Muscle layer of duodenum (tissue), 2 donors: Measurements from ENCODE around the gene RUVBL2.
"Not testable (repeated sequence)": the region's sequence is repeated elsewhere in the genome, so short reads cannot be mapped to it uniquely, and the experiment has no call there.

Experiments
- H3K27ac ChIP-seq: one replicate; pipeline ENCODE4 v1.7.0; 2013; ENCODE audit warnings: mild to moderate bottlenecking, low read length
- H3K27me3 ChIP-seq: one replicate; pipeline ENCODE4 v1.7.0; 2013; ENCODE audit warnings: low read depth, mild to moderate bottlenecking, control low read depth, low read length
- H3K36me3 ChIP-seq, 2 donors: one replicate each; pipeline ENCODE4 v1.7.0; 2013; ENCODE audit warnings: low read length in 2 of 2, control low read depth in 1 of 2, mild to moderate bottlenecking in 1 of 2; ENCODE audit not compliant: insufficient read depth in 2 of 2, control insufficient read depth in 1 of 2
- H3K4me1 ChIP-seq, 2 donors: one replicate each; pipeline ENCODE4 v1.7.0; 2013; ENCODE audit warnings: low read length in 2 of 2, mild to moderate bottlenecking in 2 of 2, control low read depth in 1 of 2, moderate library complexity in 1 of 2; ENCODE audit not compliant: insufficient read depth in 2 of 2, control insufficient read depth in 1 of 2
- H3K4me3 ChIP-seq, 2 donors: one replicate each; pipeline ENCODE4 v1.7.0; 2013; ENCODE audit warnings: low read length in 2 of 2, low read depth in 1 of 2, mild to moderate bottlenecking in 1 of 2
- H3K9me3 ChIP-seq, 2 donors: one replicate each; pipeline ENCODE4 v1.7.0; 2013; ENCODE audit warnings: low read length in 2 of 2, control low read depth in 1 of 2, mild to moderate bottlenecking in 1 of 2; ENCODE audit not compliant: control insufficient read depth in 1 of 2
- donor health status: healthy.

RUVBL2 gene

DNA sequence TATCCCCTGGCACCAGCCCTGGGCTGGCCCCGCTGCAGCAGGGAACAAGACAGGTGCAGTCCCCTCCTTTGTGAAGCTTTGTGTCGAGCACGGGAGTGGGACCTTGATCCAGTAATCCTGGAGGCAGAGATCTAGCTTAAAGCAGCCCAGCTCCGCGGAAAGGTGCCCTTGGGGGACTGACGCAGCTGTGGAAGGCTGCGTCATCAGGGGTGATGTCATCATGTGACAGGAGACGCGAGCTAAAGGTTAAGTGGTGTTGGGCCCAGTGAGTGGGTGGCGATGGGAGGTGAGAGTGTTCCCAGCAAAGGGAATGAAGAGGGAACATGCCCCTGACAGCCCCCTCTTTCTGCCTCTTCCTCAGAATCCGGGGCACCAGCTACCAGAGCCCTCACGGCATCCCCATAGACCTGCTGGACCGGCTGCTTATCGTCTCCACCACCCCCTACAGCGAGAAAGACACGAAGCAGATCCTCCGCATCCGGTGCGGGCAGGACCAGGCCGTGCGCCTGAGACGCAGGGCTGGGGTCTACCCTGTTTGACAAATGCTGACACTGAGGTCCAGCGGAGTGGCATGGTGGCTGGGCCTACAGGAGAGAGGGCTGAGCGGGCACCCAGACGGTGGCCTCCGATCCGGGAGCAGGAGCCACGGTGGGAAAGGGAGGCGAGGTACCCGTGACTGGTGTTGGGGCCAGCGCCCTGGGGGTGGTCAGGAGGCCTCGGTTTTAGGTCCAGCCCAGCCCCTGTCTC, 20.6 kb downstream of the RUVBL2 start:
- Histone ChIP-seq H3K9me3 (no peaks in the 10 kb centered on the region), H3K36me3 (peaks cover 14 to 61% of the 10 kb centered on the region in 2 donors), H3K27me3 (no peaks in the 10 kb centered on the region), H3K4me3 (no peak overlapping the region), H3K27ac (no peak overlapping the region), H3K4me1 (peaks cover 0 to 17% of the 10 kb centered on the region in 2 donors)

GRCh38 chr19:49014870-49015255, 21.2 kb downstream of the RUVBL2 start:
- Histone ChIP-seq H3K36me3 (peaks cover 14 to 56% of the 10 kb centered on the region in 2 donors), H3K9me3 (no peaks in the 10 kb centered on the region)

DNA sequence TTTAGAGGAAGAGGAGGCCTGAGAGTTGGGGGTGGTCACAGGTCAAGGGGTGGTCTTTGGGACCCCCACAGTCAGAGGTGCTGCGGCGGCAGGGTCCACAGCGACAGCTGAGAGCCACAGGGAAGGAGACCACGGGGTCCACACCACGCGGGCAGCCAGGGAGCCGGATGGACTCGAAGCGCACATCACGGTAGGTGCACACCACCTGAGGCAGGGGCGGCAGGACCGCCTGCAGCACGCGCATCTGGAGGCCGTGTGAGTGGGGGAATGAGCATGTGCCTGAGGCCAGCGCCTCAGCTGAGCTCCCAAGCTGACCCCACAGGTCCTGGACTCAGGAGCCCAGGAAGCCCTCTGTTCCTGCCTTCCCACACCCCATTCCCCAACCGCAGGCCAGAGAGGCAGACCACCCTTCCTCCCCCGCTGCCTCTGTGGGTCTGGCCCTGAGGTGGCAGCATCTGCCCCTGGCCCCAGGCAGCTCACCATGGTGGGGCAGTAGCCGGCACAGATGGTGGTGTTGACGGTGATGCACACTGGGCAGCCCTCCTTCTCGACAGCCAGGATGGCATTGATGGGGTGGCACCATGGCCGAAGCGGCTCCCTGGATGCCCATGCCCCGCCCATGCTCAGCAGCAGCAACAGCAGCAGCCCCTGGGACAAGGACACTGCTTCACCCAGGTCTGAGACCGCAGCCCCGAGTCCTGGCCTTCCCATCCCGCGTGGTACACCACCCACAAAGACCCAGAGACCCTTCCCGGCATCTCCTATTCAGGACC, 22.6 kb downstream of the RUVBL2 start:
- H3K27ac ChIP-seq, result no peak overlapping the region

More at GRCh38 chr19:49014870-49015255, 21.2 kb downstream of the RUVBL2 start:
- Histone ChIP-seq H3K4me3 (no peak overlapping the region), H3K4me1 (peaks cover 0 to 22% of the 10 kb centered on the region in 2 donors), H3K27me3 (no peaks in the 10 kb centered on the region), H3K27ac (no peak overlapping the region)

GRCh38 chr19:49017041-49017665, 23.5 kb downstream of the RUVBL2 start, which contains the start of gene LHB:
LHB (minus strand) TSS chr19:49017091; CDS start chr19:49017081, 10 bp downstream.
- no peak within 1 kb of the TSS for H3K27ac ChIP-seq
- peaks cover 6 to 33% of the 10 kb centered on the region in 2 donors for H3K36me3 ChIP-seq
- peaks cover 0 to 22% of the 10 kb centered on the region in 2 donors for H3K4me1 ChIP-seq
- H3K9me3 ChIP-seq, result no peaks in the 10 kb centered on the region
- peaks cover 8% of the 10 kb centered on the region for H3K27me3 ChIP-seq
- H3K4me3 ChIP-seq, result peak within 1 kb of the TSS; percentile 38 to 69

More for the DNA sequence above, 22.6 kb downstream of the RUVBL2 start:
- Histone ChIP-seq H3K4me3 (no peak overlapping the region), H3K27me3 (peaks cover 8% of the 10 kb centered on the region), H3K4me1 (peaks cover 0 to 22% of the 10 kb centered on the region in 2 donors), H3K36me3 (peaks cover 13 to 42% of the 10 kb centered on the region in 2 donors), H3K9me3 (no peaks in the 10 kb centered on the region)

- Histone ChIP-seq H3K4me3 (peak overlapping the region; percentile 38 to 69), H3K27me3 (peaks cover 8% of the 10 kb centered on the region), H3K4me1 (peaks cover 0 to 22% of the 10 kb centered on the region in 2 donors), H3K9me3 (no peaks in the 10 kb centered on the region), H3K27ac (no peak overlapping the region), H3K36me3 (peaks cover 0 to 26% of the 10 kb centered on the region in 2 donors)
These were observed 24.1 kb downstream of the RUVBL2 start for GRCh38 chr19:49017666-49018351.

DNA sequence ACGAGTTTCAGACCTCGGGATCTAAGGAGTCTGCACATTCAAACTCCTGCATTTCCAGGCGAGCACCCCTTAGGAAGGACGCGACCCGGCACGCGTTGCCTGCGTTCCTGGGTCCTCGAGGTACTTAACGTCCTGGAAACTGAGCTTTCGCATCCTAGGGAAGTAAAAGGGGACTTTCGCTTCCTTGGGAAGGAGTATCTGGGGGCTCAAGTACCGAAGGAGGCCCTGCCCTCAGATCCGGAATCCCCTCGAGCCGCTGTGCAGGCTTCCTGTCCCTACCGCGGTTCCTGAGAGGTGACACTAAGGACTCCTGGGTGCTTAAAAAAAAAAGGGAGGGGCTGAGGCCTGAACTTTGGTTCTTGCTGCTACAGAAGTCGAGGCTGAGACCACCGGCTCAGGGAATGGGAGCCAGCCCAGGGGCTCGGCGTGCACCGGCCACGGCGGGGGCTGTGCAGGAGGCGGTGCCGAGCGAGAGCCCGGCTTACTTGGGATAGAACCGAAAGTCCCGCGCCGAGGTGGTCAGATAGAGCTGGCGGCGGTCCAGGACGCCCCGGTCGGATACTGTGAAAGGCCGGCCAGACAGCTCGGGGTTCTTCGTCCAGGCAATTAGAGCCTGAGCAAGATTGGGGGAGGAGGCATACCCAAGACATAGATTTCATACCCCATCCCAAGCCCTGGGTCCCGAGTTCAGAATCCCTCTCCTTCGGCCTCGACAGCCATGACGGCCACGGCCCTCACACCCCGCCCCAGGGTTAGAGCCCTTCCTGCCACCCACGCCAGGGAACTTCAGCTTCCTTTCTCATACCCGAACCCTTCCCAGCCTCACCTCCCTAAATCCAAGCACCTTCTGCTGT, 24.9 kb downstream of the RUVBL2 start:
- Histone ChIP-seq H3K4me3 (peak overlapping the region; percentile 38 to 69), H3K4me1 (peaks cover 0 to 22% of the 10 kb centered on the region in 2 donors), H3K36me3 (peaks cover 0 to 25% of the 10 kb centered on the region in 2 donors)
- H3K27me3 ChIP-seq, H3K27ac ChIP-seq, H3K9me3 ChIP-seq: not testable (repeated sequence)

DNA sequence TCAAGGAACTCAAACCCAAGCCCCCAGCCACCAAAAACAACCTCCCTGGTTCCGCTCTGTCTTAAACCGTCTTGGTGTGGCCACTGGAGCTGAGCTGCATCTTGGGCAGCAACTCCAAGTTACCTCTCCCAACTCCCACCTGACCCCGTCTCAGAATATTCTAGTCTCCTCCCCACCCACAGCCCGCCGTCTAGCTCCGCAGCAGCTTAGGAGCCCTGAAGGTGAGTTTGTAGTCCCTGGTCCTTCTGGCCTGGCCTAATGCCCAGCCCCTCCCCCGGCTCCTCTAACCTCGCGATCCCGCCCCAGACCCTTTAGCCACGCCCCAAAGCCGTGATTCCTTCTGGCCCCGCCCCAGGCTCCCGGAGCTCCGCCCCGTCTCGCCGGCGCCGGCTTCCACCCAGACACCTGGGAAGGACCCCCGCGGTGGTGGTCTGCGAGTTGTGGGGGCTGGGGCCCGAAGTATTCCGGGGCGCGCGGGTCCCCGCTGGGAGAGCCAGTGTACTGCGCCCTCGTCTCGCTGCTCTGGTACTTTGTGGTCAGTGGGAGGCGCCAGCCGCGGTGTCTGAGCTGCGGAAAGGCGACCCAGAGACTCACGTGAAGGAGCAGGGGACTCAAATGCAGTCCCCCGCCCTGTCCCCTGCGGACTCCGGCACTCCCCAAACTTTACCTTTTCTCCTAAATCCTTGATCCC, 25.7 kb downstream of the RUVBL2 start:
- H3K27me3 ChIP-seq, result peaks cover 8% of the 10 kb centered on the region
- H3K4me3 ChIP-seq, result peak overlapping the region; percentile 7 to 69
- H3K4me1 ChIP-seq, result peaks cover 0 to 22% of the 10 kb centered on the region in 2 donors
- H3K36me3 ChIP-seq, result peaks cover 0 to 21% of the 10 kb centered on the region in 2 donors
- H3K9me3 ChIP-seq, result no peaks in the 10 kb centered on the region
- H3K27ac ChIP-seq, result no peak overlapping the region

- Histone ChIP-seq H3K27ac (no peak overlapping the region), H3K36me3 (peaks cover 0 to 11% of the 10 kb centered on the region in 2 donors)
These were observed 26.7 kb downstream of the RUVBL2 start for GRCh38 chr19:49020342-49020741.

GRCh38 chr19:49020931-49021895, 27.5 kb downstream of the RUVBL2 start:
- Histone ChIP-seq H3K27me3 (peaks cover 8% of the 10 kb centered on the region), H3K36me3 (peaks cover 0 to 2% of the 10 kb centered on the region in 2 donors), H3K4me1 (peaks cover 0 to 22% of the 10 kb centered on the region in 2 donors), H3K27ac (no peak overlapping the region), H3K9me3 (no peaks in the 10 kb centered on the region), H3K4me3 (no peak overlapping the region)

More at GRCh38 chr19:49020342-49020741, 26.7 kb downstream of the RUVBL2 start:
- Histone ChIP-seq H3K27me3 (peaks cover 8% of the 10 kb centered on the region), H3K9me3 (no peaks in the 10 kb centered on the region), H3K4me1 (peaks cover 0 to 22% of the 10 kb centered on the region in 2 donors), H3K4me3 (no peak overlapping the region)
